HCT116 (cell line): ENCODE measurements around the gene PIP5K1A. TPM values are rescaled to one million over a fixed set of nuclear protein-coding genes. Genes with fewer than 3 reads are reported as not detected.

ENCODE experiments used
- ATAC-seq: fragments of 200-7000 bp; cut with Tn5 transposase; 2 replicates; pipeline ENCODE4 v1.9.1; 2020; ENCODE audit warnings: mild to moderate bottlenecking, moderate library complexity
- BruUV-seq: library from RNA; stranded (reverse); fragments of 400-500 nt; replicated peaks from 2 replicates; lab custom pipeline; 2021; lab: Mats Ljungman, UMichigan
- CTCF ChIA-PET: fragments of 300-600 bp; sonication (Branson Sonifier 250); formaldehyde crosslinking; loops from one replicate; lab custom pipeline; 2021; ENCODE audit warnings: antibody characterized with exemption; lab: Charles Lee
- POLR2A ChIA-PET: fragments of 300-600, 350-600 bp; sonication (Branson Sonifier 250); formaldehyde crosslinking; loops from one replicate; lab custom pipeline; 2021; ENCODE audit warnings: antibody characterized with exemption; lab: Charles Lee
- RAD21 ChIA-PET, 2 experiments: fragments of 300-600 bp; sonication (Branson Sonifier 250); formaldehyde crosslinking; loops; one replicate each; lab custom pipeline; 2023; ENCODE audit warnings: low total read pairs in 2 of 2; ENCODE audit not compliant: uncharacterized antibody in 2 of 2, unreplicated experiment in 2 of 2, low non-redundant PET in 1 of 2; lab: Charles Lee
- DNase-seq: peaks from one replicate; pipeline ENCODE4 v3.0.0-alpha.2; 2010; ENCODE audit warnings: low read depth, low spot score
- H2AFZ ChIP-seq: fragments of 200-600 bp; shearing (Covaris generic), sonication (generic); 2 replicates; pipeline ENCODE4 v1.6.1; 2017; ENCODE audit warnings: low read depth, mixed run types, mixed read lengths, antibody characterized with exemption, low read length; ENCODE audit not compliant: poor library complexity, severe bottlenecking
- H3K27ac ChIP-seq: 2 replicates; pipeline ENCODE4 v1.5.1; 2012; ENCODE audit warnings: low read depth, low read length
- H3K27me3 ChIP-seq: fragments of 200-600 bp; sonication (generic); 2 replicates; pipeline ENCODE4 v1.6.1; 2016; ENCODE audit warnings: mixed run types, low read length, mixed read lengths; ENCODE audit not compliant: insufficient read depth
- H3K36me3 ChIP-seq, 2 experiments: fragments of 200-500 bp in 1 of 2; fragments of 200-600 bp in 1 of 2; sonication (Bioruptor generic) in 1 of 2; sonication (generic) in 1 of 2; 2 replicates each; pipeline versions ENCODE4 v1.5.1 to v1.6.1; 2014 to 2016; ENCODE audit warnings: low read length in 2 of 2, inconsistent platforms in 1 of 2, mixed read lengths in 1 of 2, mixed run types in 1 of 2; ENCODE audit not compliant: insufficient read depth in 2 of 2, control insufficient read depth in 1 of 2
- H3K4me1 ChIP-seq, 2 experiments: fragments of 200-600 bp in 1 of 2; sonication (generic) in 1 of 2; 2 replicates each; pipeline versions ENCODE4 v1.5.1 to v1.6.1; 2012 to 2017; ENCODE audit warnings: low read length in 2 of 2, inconsistent platforms in 1 of 2, mild to moderate bottlenecking in 1 of 2, mixed read lengths in 1 of 2, mixed run types in 1 of 2, moderate library complexity in 1 of 2; ENCODE audit not compliant: insufficient read depth in 2 of 2, control insufficient read depth in 1 of 2
- H3K4me2 ChIP-seq: fragments of 200-600 bp; sonication (generic); 2 replicates; pipeline ENCODE4 v1.6.1; 2017; ENCODE audit warnings: mixed run types, low read length, mixed read lengths
- H3K4me3 ChIP-seq, 2 experiments: fragments of 200-600 bp in 1 of 2; sonication (generic) in 1 of 2; replicated peaks in 1 of 2; 2 replicates each; pipeline ENCODE4 v1.5.1; 2011 to 2016; ENCODE audit warnings: low read length in 2 of 2, control low read depth in 1 of 2, low read depth in 1 of 2, mild to moderate bottlenecking in 1 of 2, mixed read lengths in 1 of 2, mixed run types in 1 of 2
- H3K79me2 ChIP-seq: fragments of 200-600 bp; sonication (generic); 2 replicates; pipeline ENCODE4 v1.6.1; 2017; ENCODE audit warnings: mild to moderate bottlenecking, mixed run types, low read length, moderate library complexity, mixed read lengths; ENCODE audit not compliant: insufficient read depth
- H3K9ac ChIP-seq: fragments of 200-600 bp; sonication (generic); 2 replicates; pipeline ENCODE4 v1.6.1; 2016; ENCODE audit warnings: low read length, mixed read lengths
- H3K9me2 ChIP-seq: fragments of 200-600 bp; sonication (generic), shearing (Covaris generic); 2 replicates; pipeline ENCODE4 v1.6.1; 2017; ENCODE audit warnings: mixed run types, mild to moderate bottlenecking, moderate library complexity; ENCODE audit not compliant: insufficient read depth
- H3K9me3 ChIP-seq, 2 experiments: fragments of 200-500 bp in 1 of 2; fragments of 200-600 bp in 1 of 2; sonication (Bioruptor generic) in 1 of 2; sonication (generic) in 1 of 2; 2 replicates each; pipeline ENCODE4 v1.6.1; 2014 to 2017; ENCODE audit warnings: low read length in 2 of 2, mixed read lengths in 2 of 2, inconsistent platforms in 1 of 2, low read depth in 1 of 2, mild to moderate bottlenecking in 1 of 2, mixed run types in 1 of 2, moderate library complexity in 1 of 2; ENCODE audit not compliant: control insufficient read depth in 1 of 2, insufficient read depth in 1 of 2
- H4K20me1 ChIP-seq: fragments of 200-600 bp; sonication (generic), shearing (Covaris generic); 2 replicates; pipeline ENCODE4 v1.6.1; 2017; ENCODE audit warnings: mixed run types, mild to moderate bottlenecking, moderate library complexity; ENCODE audit not compliant: insufficient read depth
- CBX3 ChIP-seq: IDR thresholded peaks from 2 replicates; pipeline ENCODE4 v1.6.1; 2012; ENCODE audit warnings: low read depth
- CEBPB ChIP-seq: IDR thresholded peaks from 2 replicates; pipeline ENCODE4 v1.6.1; 2012; ENCODE audit warnings: low read depth
- CTCF ChIP-seq, 3 experiments: fragments of 200-600 bp in 1 of 3; sonication (generic) in 1 of 3; IDR thresholded peaks in 2 of 3; conservative IDR thresholded peaks in 1 of 3; 2 replicates each; pipeline ENCODE4 v1.5.1; 2012 to 2017; ENCODE audit warnings: low read depth in 2 of 3, low read length in 2 of 3, antibody characterized with exemption in 1 of 3, borderline replicate concordance in 1 of 3, control low read depth in 1 of 3, mild to moderate bottlenecking in 1 of 3, mixed read lengths in 1 of 3, mixed run types in 1 of 3, moderate library complexity in 1 of 3; ENCODE audit not compliant: insufficient read depth in 1 of 3
- EGR1 ChIP-seq: IDR thresholded peaks from 2 replicates; pipeline ENCODE4 v1.6.1; 2012; ENCODE audit warnings: low read depth
- FOSL1 ChIP-seq: IDR thresholded peaks from 2 replicates; pipeline ENCODE4 v1.6.1; 2012; ENCODE audit warnings: low read depth
- POLR2A ChIP-seq: IDR thresholded peaks from 2 replicates; pipeline ENCODE4 v1.7.0; 2011; ENCODE audit warnings: borderline replicate concordance; ENCODE audit not compliant: insufficient read depth, insufficient read length; ENCODE audit errors: extremely low read depth
- REST ChIP-seq: IDR thresholded peaks from 2 replicates; pipeline ENCODE4 v1.6.1; 2012; ENCODE audit warnings: low read depth
- SIN3A ChIP-seq: IDR thresholded peaks from 2 replicates; pipeline ENCODE4 v1.6.1; 2012; ENCODE audit warnings: low read depth
- SP1 ChIP-seq: IDR thresholded peaks from 2 replicates; pipeline ENCODE4 v1.6.1; 2012; ENCODE audit warnings: low read depth
- TCF7L2 ChIP-seq: IDR thresholded peaks from 2 replicates; pipeline ENCODE4 v1.7.0; 2011; ENCODE audit warnings: borderline replicate concordance, inconsistent platforms; ENCODE audit not compliant: insufficient read depth, insufficient read length; ENCODE audit errors: extremely low read depth
- YY1 ChIP-seq: IDR thresholded peaks from 2 replicates; pipeline ENCODE4 v1.6.1; 2011; ENCODE audit warnings: low read length, low read depth, moderate library complexity, mild to moderate bottlenecking; ENCODE audit not compliant: insufficient replicate concordance; ENCODE audit errors: extremely low read depth
- ZBTB33 ChIP-seq: IDR thresholded peaks from 2 replicates; pipeline ENCODE4 v1.6.1; 2011; ENCODE audit warnings: mild to moderate bottlenecking, low read length, moderate library complexity; ENCODE audit not compliant: insufficient replicate concordance; ENCODE audit errors: extremely low read depth
- intact Hi-C: fragments of 100-400 bp; cut with micrococcal nuclease; formaldehyde crosslinking; loops from 2 replicates; pipeline ENCODE4 v1.10.0; 2022
- total RNA-seq: library from RNA; stranded (reverse); gene quantifications from one replicate; pipeline ENCODE4 v1.2.1, GENCODE V29; 2021; ENCODE audit not compliant: unreplicated experiment

The PIP5K1A gene
- total RNA-seq, 1 experiment from 2014 or later: 75.4 TPM

- peak; percentile 83 for TF ChIP-seq YY1
- TF ChIP-seq ZBTB33: no peak
Measured at GRCh38 chr1:151254217-151255213, 56.2 kb downstream of the PIP5K1A start, which contains the start of gene PSMD4 (continued).

- Histone ChIP-seq H3K27ac (peak overlapping the region; percentile 79), H2AFZ (no peak overlapping the region), H3K9me2 (no peaks in the 10 kb centered on the region), H3K27me3 (no peaks in the 10 kb centered on the region), H3K4me3 (peak overlapping the region; percentile 84 to 98), H3K79me2 (peaks cover 57% of the 10 kb centered on the region), H3K36me3 (peaks cover 0 to 2% of the 10 kb centered on the region in 2 experiments; a peak in 2 of 4 replicates), H3K4me2 (peak overlapping the region; percentile 97), H4K20me1 (no peaks in the 10 kb centered on the region; the same call in 1 of the 2 replicates), H3K9ac (peak overlapping the region; percentile 94), H3K4me1 (peaks cover 7 to 12% of the 10 kb centered on the region in 2 experiments; a peak in 3 of 4 replicates), H3K9me3 (no peaks in the 10 kb centered on the region)
- TF ChIP-seq SIN3A: no peak
- no peak for TF ChIP-seq CEBPB
- TF ChIP-seq REST: no peak
- no peak for TF ChIP-seq POLR2A
- TF ChIP-seq EGR1: no peak
- TF ChIP-seq YY1: no peak
- TF ChIP-seq CTCF (IDR thresholded peaks at IDR 0.05 in 2 of 3, conservative IDR thresholded peaks at IDR 0.05 in 1 of 3; ENCODE audit: borderline replicate concordance in 1 of 3, insufficient read depth in 1 of 3, low read depth in 2 of 3, low read length in 2 of 3): no peak
- no peak for TF ChIP-seq TCF7L2
- no peak for TF ChIP-seq CBX3
- no peak for TF ChIP-seq FOSL1
- no peak for TF ChIP-seq SP1
- no peak for ATAC-seq
- ChIA-PET RAD21 (no interaction called here), POLR2A (interaction anchor here (1.3 kb wide), 2 partner anchors 14 to 27 kb away, joined by 3 to 5 read pairs; partner anchors contain the start of gene ZNF687), CTCF (no interaction called here)
- intact Hi-C loops: no loop called here
- BruUV-seq: no TSS peak
- DNase-seq: no peak
Measured at GRCh38 chr1:151255381-151255780, 57.0 kb downstream of the PIP5K1A start.
